ENCODE results near the gene TEDDM1. TPM values are rescaled to one million over a fixed set of nuclear protein-coding genes. Genes with fewer than 3 reads are reported as not detected.

The TEDDM1 gene
- polyA plus RNA-seq, 1 donor from 2014 or later: not detected

GRCh38 chr1:182397653-182398393 lies 2.6 kb downstream of the TEDDM1 start:
- H2AFZ ChIP-seq (ENCODE audit: low read depth, low read length): no peak overlapping the region
- no peaks in the 10 kb centered on the region for H4K20me1 ChIP-seq (ENCODE audit: insufficient read depth)
- no peak overlapping the region for H3K27ac ChIP-seq (ENCODE audit: low read length)
- H3K9ac ChIP-seq (ENCODE audit: low read length): no peak overlapping the region
- no peaks in the 10 kb centered on the region for H3K36me3 ChIP-seq (ENCODE audit: insufficient read depth, low read length)
- H3K27me3 ChIP-seq (ENCODE audit: insufficient read depth, low read depth, low read length): no peaks in the 10 kb centered on the region
- H3K4me2 ChIP-seq (ENCODE audit: low read length): no peak overlapping the region
- TF ChIP-seq TAF1 (IDR thresholded peaks at IDR 0.05; ENCODE audit: low read depth) (no peak), POLR2AphosphoS5 (IDR thresholded peaks at IDR 0.05) (no peak), CTCF (IDR thresholded peaks at IDR 0.05; ENCODE audit: poor library complexity, severe bottlenecking) (no peak), RAD21 (conservative IDR thresholded peaks at IDR 0.05) (no peak), MXI1 (conservative IDR thresholded peaks at IDR 0.05; ENCODE audit: poor library complexity, severe bottlenecking) (no peak), EZH2 (IDR thresholded peaks at IDR 0.05; ENCODE audit: borderline replicate concordance, insufficient read depth, low read length, poor library complexity, severe bottlenecking) (no peak), SMC3 (conservative IDR thresholded peaks at IDR 0.05; ENCODE audit: poor library complexity) (no peak), EP300 (conservative IDR thresholded peaks at IDR 0.05; ENCODE audit: poor library complexity, severe bottlenecking) (no peak)
- TF ChIP-seq, protein P1, sequence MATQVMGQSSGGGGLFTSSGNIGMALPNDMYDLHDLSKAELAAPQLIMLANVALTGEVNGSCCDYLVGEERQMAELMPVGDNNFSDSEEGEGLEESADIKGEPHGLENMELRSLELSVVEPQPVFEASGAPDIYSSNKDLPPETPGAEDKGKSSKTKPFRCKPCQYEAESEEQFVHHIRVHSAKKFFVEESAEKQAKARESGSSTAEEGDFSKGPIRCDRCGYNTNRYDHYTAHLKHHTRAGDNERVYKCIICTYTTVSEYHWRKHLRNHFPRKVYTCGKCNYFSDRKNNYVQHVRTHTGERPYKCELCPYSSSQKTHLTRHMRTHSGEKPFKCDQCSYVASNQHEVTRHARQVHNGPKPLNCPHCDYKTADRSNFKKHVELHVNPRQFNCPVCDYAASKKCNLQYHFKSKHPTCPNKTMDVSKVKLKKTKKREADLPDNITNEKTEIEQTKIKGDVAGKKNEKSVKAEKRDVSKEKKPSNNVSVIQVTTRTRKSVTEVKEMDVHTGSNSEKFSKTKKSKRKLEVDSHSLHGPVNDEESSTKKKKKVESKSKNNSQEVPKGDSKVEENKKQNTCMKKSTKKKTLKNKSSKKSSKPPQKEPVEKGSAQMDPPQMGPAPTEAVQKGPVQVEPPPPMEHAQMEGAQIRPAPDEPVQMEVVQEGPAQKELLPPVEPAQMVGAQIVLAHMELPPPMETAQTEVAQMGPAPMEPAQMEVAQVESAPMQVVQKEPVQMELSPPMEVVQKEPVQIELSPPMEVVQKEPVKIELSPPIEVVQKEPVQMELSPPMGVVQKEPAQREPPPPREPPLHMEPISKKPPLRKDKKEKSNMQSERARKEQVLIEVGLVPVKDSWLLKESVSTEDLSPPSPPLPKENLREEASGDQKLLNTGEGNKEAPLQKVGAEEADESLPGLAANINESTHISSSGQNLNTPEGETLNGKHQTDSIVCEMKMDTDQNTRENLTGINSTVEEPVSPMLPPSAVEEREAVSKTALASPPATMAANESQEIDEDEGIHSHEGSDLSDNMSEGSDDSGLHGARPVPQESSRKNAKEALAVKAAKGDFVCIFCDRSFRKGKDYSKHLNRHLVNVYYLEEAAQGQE (IDR thresholded peaks at IDR 0.05; ENCODE audit: borderline replicate concordance): no peak
- no peaks in the 10 kb centered on the region for H3F3A ChIP-seq (ENCODE audit: insufficient read depth, low read length, poor library complexity, severe bottlenecking)
- no peaks in the 10 kb centered on the region for H3K9me3 ChIP-seq (ENCODE audit: low read length)
- H3K79me2 ChIP-seq (replicated peaks; ENCODE audit: insufficient read depth, low read length): no peaks in the 10 kb centered on the region
- no peaks in the 10 kb centered on the region for H3K9me2 ChIP-seq (ENCODE audit: insufficient read depth, low read length)
- H3K4me3 ChIP-seq (ENCODE audit: low read length): no peak overlapping the region

- no peak overlapping the region for H3K4me3 ChIP-seq (ENCODE audit: low read length)
- H3K79me2 ChIP-seq (replicated peaks; ENCODE audit: insufficient read depth, low read length): peaks cover 10% of the 10 kb centered on the region
- no peaks in the 10 kb centered on the region for H3F3A ChIP-seq (ENCODE audit: insufficient read depth, low read length, poor library complexity, severe bottlenecking)
- H3K27me3 ChIP-seq (ENCODE audit: insufficient read depth, low read depth, low read length): no peaks in the 10 kb centered on the region
- H3K9me2 ChIP-seq (ENCODE audit: insufficient read depth, low read length): no peaks in the 10 kb centered on the region
- no peak overlapping the region for H3K27ac ChIP-seq (ENCODE audit: low read length)
- no peak overlapping the region for H2AFZ ChIP-seq (ENCODE audit: low read depth, low read length)
- TF ChIP-seq CTCF (IDR thresholded peaks at IDR 0.05; ENCODE audit: poor library complexity, severe bottlenecking): no peak
- no peak for TF ChIP-seq SMC3 (conservative IDR thresholded peaks at IDR 0.05; ENCODE audit: poor library complexity)
- TF ChIP-seq POLR2AphosphoS5 (IDR thresholded peaks at IDR 0.05): no peak
- TF ChIP-seq TAF1 (IDR thresholded peaks at IDR 0.05; ENCODE audit: low read depth): no peak
- TF ChIP-seq EZH2 (IDR thresholded peaks at IDR 0.05; ENCODE audit: borderline replicate concordance, insufficient read depth, low read length, poor library complexity, severe bottlenecking): no peak
- TF ChIP-seq, protein P1 (IDR thresholded peaks at IDR 0.05; ENCODE audit: borderline replicate concordance): no peak
- TF ChIP-seq EP300 (conservative IDR thresholded peaks at IDR 0.05; ENCODE audit: poor library complexity, severe bottlenecking): no peak
- no peaks in the 10 kb centered on the region for H4K20me1 ChIP-seq (ENCODE audit: insufficient read depth)
- H3K36me3 ChIP-seq (ENCODE audit: insufficient read depth, low read length): no peaks in the 10 kb centered on the region
- no peak overlapping the region for H3K9ac ChIP-seq (ENCODE audit: low read length)
- H3K4me2 ChIP-seq (ENCODE audit: low read length): no peak overlapping the region
- no peaks in the 10 kb centered on the region for H3K9me3 ChIP-seq (ENCODE audit: low read length)
Measured at GRCh38 chr1:182395906-182396305, 4.6 kb downstream of the TEDDM1 start.
